WI38 (cell line): ENCODE data around the gene ACKR4.

Experiments used
- H3K4me3 ChIP-seq: 2 replicates; pipeline ENCODE4 v1.5.1; 2011; ENCODE audit warnings: low read depth, mild to moderate bottlenecking, control low read depth, low read length
- TF ChIP-seq, protein P1 (sequence below): IDR thresholded peaks from 2 replicates; pipeline ENCODE4 v1.5.1; 2012; ENCODE audit warnings: low read depth, mild to moderate bottlenecking, control low read depth, low read length

The ACKR4 gene

DNA sequence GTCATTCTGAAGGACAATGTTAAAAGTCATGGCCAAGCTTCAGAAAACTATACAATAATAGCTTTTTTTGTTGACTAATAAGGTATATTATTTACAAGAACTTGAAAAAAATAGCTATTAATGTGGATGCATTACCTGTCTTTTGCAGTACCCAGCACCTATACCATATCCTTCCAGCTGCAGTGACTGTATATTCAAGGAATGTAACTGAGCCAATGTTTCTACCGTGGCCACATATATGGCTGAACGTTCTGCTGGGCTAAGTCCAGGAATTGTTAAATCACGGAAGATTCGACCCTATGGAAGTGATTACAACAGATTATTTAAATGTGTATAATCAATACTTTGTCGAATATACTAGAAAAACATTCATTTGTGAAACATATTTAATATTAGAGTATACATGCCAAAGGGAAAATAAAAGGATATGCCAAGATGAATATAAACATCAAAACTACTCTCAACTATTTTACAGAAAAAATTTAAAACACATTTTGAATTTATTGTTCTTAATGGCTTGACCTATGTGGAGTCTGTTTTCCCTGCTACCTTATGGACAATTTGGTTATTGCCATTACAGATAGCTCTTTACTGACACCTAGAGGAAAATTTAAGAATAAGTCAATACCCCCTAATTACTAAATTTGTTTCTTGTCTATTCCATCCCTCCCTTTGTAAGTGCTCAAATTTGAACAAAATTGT is 44.9 kb downstream of the ACKR4 start:
- H3K4me3 ChIP-seq, result no peak overlapping the region
- TF ChIP-seq, protein P1, sequence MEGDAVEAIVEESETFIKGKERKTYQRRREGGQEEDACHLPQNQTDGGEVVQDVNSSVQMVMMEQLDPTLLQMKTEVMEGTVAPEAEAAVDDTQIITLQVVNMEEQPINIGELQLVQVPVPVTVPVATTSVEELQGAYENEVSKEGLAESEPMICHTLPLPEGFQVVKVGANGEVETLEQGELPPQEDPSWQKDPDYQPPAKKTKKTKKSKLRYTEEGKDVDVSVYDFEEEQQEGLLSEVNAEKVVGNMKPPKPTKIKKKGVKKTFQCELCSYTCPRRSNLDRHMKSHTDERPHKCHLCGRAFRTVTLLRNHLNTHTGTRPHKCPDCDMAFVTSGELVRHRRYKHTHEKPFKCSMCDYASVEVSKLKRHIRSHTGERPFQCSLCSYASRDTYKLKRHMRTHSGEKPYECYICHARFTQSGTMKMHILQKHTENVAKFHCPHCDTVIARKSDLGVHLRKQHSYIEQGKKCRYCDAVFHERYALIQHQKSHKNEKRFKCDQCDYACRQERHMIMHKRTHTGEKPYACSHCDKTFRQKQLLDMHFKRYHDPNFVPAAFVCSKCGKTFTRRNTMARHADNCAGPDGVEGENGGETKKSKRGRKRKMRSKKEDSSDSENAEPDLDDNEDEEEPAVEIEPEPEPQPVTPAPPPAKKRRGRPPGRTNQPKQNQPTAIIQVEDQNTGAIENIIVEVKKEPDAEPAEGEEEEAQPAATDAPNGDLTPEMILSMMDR, result no peak; the same call in 1 of the 2 replicates

DNA sequence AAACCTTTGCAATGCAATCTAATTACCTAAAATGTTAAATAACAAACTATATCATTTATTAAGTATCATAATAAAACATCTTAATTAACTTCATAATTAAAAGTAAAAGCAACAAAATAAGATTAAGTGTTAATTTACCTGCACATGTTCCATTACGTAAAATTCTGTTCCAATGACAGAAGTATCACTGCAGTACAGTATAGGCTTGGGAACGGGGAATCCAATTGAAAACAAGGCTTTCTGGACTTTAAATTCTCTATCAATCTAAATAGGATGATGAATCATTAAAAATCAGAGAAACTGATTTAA is 45.4 kb downstream of the ACKR4 start:
- no peak overlapping the region for H3K4me3 ChIP-seq
- TF ChIP-seq, protein P1, result no peak

DNA sequence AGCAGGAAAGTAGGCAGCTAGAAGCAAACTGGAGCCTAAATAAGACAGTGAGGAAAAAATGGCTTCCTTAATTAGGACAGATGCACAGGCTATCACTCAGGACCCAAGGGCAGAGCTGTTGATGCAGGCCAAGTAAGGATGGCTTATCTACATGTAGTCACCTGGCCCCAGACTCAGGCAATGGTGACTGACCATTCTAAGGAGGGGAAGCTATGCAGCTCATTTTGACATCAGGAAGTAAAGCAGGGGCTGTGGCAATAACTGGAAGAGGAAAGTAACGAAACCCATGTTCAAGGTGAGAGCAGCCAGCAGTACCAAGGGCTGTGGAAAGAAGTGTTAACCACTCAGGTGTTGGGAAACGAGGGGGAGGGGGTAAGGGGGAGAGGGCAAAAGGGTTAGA is 46.3 kb downstream of the ACKR4 start:
- TF ChIP-seq, protein P1, result no peak
- no peak overlapping the region for H3K4me3 ChIP-seq

DNA sequence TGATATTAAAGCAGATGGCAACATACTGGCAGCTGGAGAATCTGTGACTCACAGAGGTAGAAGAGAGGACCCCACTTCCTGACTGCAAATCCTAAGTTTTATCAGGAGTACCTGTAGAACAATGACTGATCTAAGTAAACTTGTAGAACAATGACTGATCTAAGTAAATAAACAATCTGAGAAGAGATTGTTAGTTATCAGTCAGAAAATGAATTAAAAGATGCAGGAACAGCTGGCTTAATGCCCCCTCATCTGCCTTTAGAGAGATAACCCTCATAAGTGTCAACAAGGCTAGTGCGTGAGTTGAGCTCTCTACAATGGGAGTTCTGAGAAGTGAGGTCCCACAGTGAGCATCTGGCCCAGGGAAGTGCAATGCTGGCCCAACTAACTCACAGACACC is 48.0 kb downstream of the ACKR4 start:
- TF ChIP-seq, protein P1, result no peak
- H3K4me3 ChIP-seq, result no peak overlapping the region

DNA sequence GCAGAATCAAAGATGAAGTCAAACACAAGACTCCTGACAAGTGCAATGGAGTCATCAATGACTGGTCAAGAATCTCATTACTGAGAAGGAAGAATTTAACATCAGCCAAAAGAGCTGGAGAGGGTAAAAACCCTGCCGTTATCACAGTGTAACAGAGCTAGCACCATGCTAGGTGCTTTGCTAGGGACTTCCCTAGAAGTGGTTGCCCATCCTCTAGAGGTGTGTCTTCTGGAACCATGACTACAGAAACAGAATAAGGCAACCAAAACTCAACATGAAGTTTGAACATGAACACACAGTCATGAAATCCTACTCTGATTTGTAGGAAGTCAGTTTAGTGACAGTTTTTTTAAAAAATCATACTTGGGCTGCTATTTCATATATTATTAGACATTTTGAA is 53.1 kb downstream of the ACKR4 start:
- no peak overlapping the region for H3K4me3 ChIP-seq
- TF ChIP-seq, protein P1, result no peak
